HEK293T (cell line): ENCODE measurements around the gene CAMK2D.

Experiments
- CTCF ChIA-PET: fragments of 350-600 bp; formaldehyde crosslinking; extraction: SDS; loops from one replicate; lab custom pipeline; 2021; ENCODE audit warnings: antibody characterized with exemption, inconsistent platforms; lab: Yijun Ruan, JAX
- POLR2A ChIA-PET: fragments of 350-600 bp; formaldehyde crosslinking; extraction: SDS; loops from one replicate; lab custom pipeline; 2020; ENCODE audit warnings: antibody characterized with exemption, inconsistent platforms; lab: Yijun Ruan, JAX
- DNase-seq: peaks from one replicate; pipeline ENCODE4 v3.0.0; 2012; ENCODE audit warnings: mixed read lengths; ENCODE audit errors: extremely low spot score
- ARNT ChIP-seq: fragments of 450-650 bp; IDR thresholded peaks from 2 replicates; pipeline ENCODE4 v1.6.1; 2017; ENCODE audit warnings: mild to moderate bottlenecking
- BHLHE40 ChIP-seq: fragments of 450-650 bp; IDR thresholded peaks from 2 replicates; pipeline ENCODE4 v1.6.1; 2016; ENCODE audit warnings: mild to moderate bottlenecking, moderate library complexity, borderline replicate concordance
- CTBP1 ChIP-seq: fragments of 450-650 bp; IDR thresholded peaks from 2 replicates; pipeline ENCODE4 v1.6.1; 2016; ENCODE audit warnings: borderline replicate concordance
- ELF4 ChIP-seq: fragments of 450-650 bp; IDR thresholded peaks from 2 replicates; pipeline ENCODE4 v1.6.1; 2017; ENCODE audit warnings: antibody characterized with exemption
- FOXA1 ChIP-seq: fragments of 450-650 bp; IDR thresholded peaks from 2 replicates; pipeline ENCODE4 v1.6.1; 2016; ENCODE audit warnings: mild to moderate bottlenecking
- FOXK2 ChIP-seq: fragments of 450-650 bp; IDR thresholded peaks from 2 replicates; pipeline ENCODE4 v1.6.1; 2016; ENCODE audit warnings: mild to moderate bottlenecking
- FOXM1 ChIP-seq: fragments of 450-650 bp; IDR thresholded peaks from 2 replicates; pipeline ENCODE4 v1.6.1; 2017; ENCODE audit warnings: mild to moderate bottlenecking, borderline replicate concordance
- HDGF ChIP-seq: fragments of 450-650 bp; IDR thresholded peaks from 2 replicates; pipeline ENCODE4 v1.6.1; 2017; ENCODE audit warnings: antibody characterized with exemption, borderline replicate concordance
- L3MBTL2 ChIP-seq: fragments of 450-650 bp; conservative IDR thresholded peaks from 2 replicates; pipeline ENCODE4 v1.6.1; 2016; ENCODE audit warnings: mild to moderate bottlenecking
- LEF1 ChIP-seq: fragments of 450-650 bp; IDR thresholded peaks from 2 replicates; pipeline ENCODE4 v1.6.1; 2017; ENCODE audit warnings: mild to moderate bottlenecking, borderline replicate concordance
- NFRKB ChIP-seq: fragments of 450-650 bp; IDR thresholded peaks from 2 replicates; pipeline ENCODE4 v1.6.1; 2016; ENCODE audit warnings: mild to moderate bottlenecking, moderate library complexity
- PKNOX1 ChIP-seq: fragments of 450-650 bp; IDR thresholded peaks from 2 replicates; pipeline ENCODE4 v1.6.1; 2016
- SP1 ChIP-seq: fragments of 450-650 bp; IDR thresholded peaks from 2 replicates; pipeline ENCODE4 v1.6.1; 2017
- SUZ12 ChIP-seq: fragments of 450-650 bp; IDR thresholded peaks from 2 replicates; pipeline ENCODE4 v1.6.1; 2016; ENCODE audit warnings: mild to moderate bottlenecking
- TARDBP ChIP-seq: fragments of 450-650 bp; IDR thresholded peaks from 2 replicates; pipeline ENCODE4 v1.6.1; 2016
- ZNF384 ChIP-seq: fragments of 450-650 bp; IDR thresholded peaks from 2 replicates; pipeline ENCODE4 v1.6.1; 2016

The CAMK2D gene

GRCh38 chr4:113547487-113548042 is 214.0 kb downstream of the CAMK2D start:
- ChIA-PET POLR2A (interaction anchor here (1.7 kb wide), 1 partner anchor 213 kb away, joined by 8 read pairs; no protein-coding TSS in a partner anchor), CTCF (interaction anchor here (0.5 to 1.3 kb wide), 10 partner anchors 10 to 351 kb away, joined by 3 to 8 read pairs (median 3); no protein-coding TSS in a partner anchor)
- DNase-seq, result peak; percentile 81
- TF ChIP-seq ELF4 (no peak), PKNOX1 (peak; percentile 27; the same call in 1 of the 2 replicates), ARNT (no peak)

GRCh38 chr4:113541933-113542332 is 219.6 kb downstream of the CAMK2D start:
- ChIA-PET POLR2A (no interaction called here), CTCF (no interaction called here)
- no peak for DNase-seq
- no peak for TF ChIP-seq SP1
- no peak for TF ChIP-seq L3MBTL2
- TF ChIP-seq CTBP1, result no peak
- TF ChIP-seq ELF4, result no peak
- TF ChIP-seq PKNOX1, result no peak
- no peak for TF ChIP-seq FOXK2
- TF ChIP-seq SUZ12, result no peak
- TF ChIP-seq BHLHE40, result no peak
- no peak for TF ChIP-seq ARNT
- TF ChIP-seq FOXA1, result no peak
- no peak for TF ChIP-seq FOXM1
- TF ChIP-seq ZNF384, result no peak
- TF ChIP-seq HDGF, result no peak
- no peak for TF ChIP-seq NFRKB
- TF ChIP-seq TARDBP, result no peak
- TF ChIP-seq LEF1, result no peak

DNA sequence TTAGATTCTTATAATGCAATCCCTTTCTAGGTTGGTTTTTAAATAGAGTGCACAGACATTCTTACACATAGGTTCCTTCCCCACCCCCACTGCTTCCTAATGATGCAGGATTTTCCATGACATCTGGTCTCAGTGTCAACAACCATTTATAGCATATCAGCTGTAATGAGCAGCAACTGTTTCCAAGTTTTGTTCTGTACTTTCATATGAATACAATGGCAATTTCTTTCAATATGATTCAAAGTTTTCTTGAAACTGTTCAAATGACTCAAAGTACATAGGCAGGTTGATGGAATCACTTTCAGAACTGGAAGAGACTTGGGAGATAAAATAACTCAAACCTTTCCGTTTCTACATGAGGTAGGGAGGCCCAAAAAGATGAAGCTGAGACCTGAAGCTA is 220.7 kb downstream of the CAMK2D start:
- ChIA-PET CTCF (no interaction called here), POLR2A (no interaction called here)
- DNase-seq, result no peak
- no peak for TF ChIP-seq PKNOX1
- TF ChIP-seq HDGF, result no peak
- no peak for TF ChIP-seq BHLHE40
- TF ChIP-seq ARNT, result no peak
- TF ChIP-seq FOXA1, result no peak
- TF ChIP-seq CTBP1, result no peak
- no peak for TF ChIP-seq L3MBTL2
- TF ChIP-seq LEF1, result no peak
- no peak for TF ChIP-seq SP1
- no peak for TF ChIP-seq TARDBP

- CTCF ChIA-PET, result no interaction called here
- POLR2A ChIA-PET, result no interaction called here
- DNase-seq, result no peak
- TF ChIP-seq TARDBP, result no peak
- no peak for TF ChIP-seq FOXA1
- TF ChIP-seq PKNOX1, result no peak
- no peak for TF ChIP-seq FOXM1
- no peak for TF ChIP-seq HDGF
- no peak for TF ChIP-seq SUZ12
- TF ChIP-seq ELF4, result no peak
- no peak for TF ChIP-seq CTBP1
- no peak for TF ChIP-seq NFRKB
- TF ChIP-seq LEF1, result no peak
- TF ChIP-seq SP1, result no peak
- no peak for TF ChIP-seq BHLHE40
- TF ChIP-seq ZNF384, result no peak
- no peak for TF ChIP-seq L3MBTL2
- no peak for TF ChIP-seq ARNT
Observed at GRCh38 chr4:113539408-113539807, 222.1 kb downstream of the CAMK2D start.

- DNase-seq, result no peak
- POLR2A ChIA-PET, result no interaction called here
- no peak for TF ChIP-seq NFRKB
- no peak for TF ChIP-seq ELF4
- TF ChIP-seq TARDBP, result no peak
- TF ChIP-seq PKNOX1, result no peak
- TF ChIP-seq SUZ12, result no peak
- TF ChIP-seq FOXM1, result no peak
- TF ChIP-seq HDGF, result no peak
- CTCF ChIA-PET, result no interaction called here
Observed at GRCh38 chr4:113537628-113538027, 223.9 kb downstream of the CAMK2D start.

GRCh38 chr4:113537203-113537602 is 224.3 kb downstream of the CAMK2D start:
- no peak for DNase-seq
- POLR2A ChIA-PET, result no interaction called here
- TF ChIP-seq FOXA1 (no peak), LEF1 (no peak), PKNOX1 (no peak), FOXK2 (no peak), HDGF (no peak), TARDBP (no peak), ZNF384 (no peak)

More at GRCh38 chr4:113537203-113537602, 224.3 kb downstream of the CAMK2D start:
- CTCF ChIA-PET, result no interaction called here
